HG03039 (cell line): ENCODE results near the gene CDH7.

Experiments used
- ATAC-seq: cut with Tn5 transposase; IDR thresholded peaks from one replicate; pipeline ENCODE4 v1.9.1; 2021; ENCODE audit warnings: mild to moderate bottlenecking, moderate library complexity; ENCODE audit not compliant: unreplicated experiment

Gene CDH7

DNA sequence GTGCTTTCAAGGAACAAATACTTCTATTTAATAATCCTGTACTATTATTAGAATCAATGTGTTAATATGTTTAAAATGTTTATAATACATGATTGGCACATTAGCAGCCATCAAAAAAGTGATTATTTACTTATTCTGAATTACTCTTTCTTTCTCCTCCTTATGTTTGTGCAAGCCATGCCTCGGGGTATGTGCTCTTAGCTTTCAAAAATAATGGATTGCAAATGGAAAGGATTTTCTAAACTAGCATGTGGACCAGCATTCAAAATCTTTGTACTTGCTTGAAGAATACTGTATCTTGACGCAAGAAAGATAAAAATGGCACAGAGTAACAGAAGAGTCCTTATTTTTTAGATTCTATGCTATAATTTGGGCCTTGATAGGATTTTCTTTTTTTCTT, 156.5 kb downstream of the CDH7 start:
- no peak for ATAC-seq

DNA sequence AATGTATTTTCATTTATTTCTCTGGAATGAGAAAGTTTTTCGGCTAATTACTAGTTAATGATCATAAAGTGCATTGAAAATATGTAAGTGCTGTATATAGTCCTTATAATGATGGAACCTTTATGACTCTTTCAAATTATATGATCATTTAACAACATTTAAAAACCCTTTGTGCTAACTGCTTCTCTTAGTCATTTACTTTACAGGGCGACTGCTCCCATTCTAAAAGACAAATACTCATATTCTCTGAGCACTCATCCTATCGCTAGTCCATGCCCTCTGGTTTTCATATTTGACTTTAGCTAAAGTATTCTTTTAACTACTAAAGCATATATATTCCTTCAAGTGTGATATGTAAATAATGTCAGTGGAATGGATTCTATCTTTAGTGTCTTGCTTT, 168.2 kb downstream of the CDH7 start:
- ATAC-seq = no peak

- no peak for ATAC-seq
Observed at GRCh38 chr18:65919663-65920062, 168.9 kb downstream of the CDH7 start.

- ATAC-seq = no peak
Observed at GRCh38 chr18:65922103-65922502, 171.3 kb downstream of the CDH7 start.

DNA sequence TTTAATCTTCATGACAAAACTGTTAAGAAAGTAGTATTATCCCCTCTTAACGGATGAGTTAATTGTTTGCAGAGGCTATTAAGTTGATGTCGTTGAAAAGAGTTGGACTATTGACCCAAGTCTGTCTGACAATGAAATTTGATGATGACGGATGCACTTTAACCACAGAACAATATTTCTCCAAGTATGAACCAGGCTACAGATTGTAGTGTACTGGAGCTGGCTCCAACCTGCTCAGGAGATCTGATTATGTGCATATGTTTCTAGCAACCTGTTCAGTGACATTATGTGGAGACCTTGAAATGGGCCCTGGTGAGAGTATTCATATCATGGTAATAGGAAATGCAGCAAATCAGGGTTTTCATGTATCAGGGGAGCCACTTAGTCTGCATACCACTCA, 174.1 kb downstream of the CDH7 start:
- ATAC-seq = no peak

DNA sequence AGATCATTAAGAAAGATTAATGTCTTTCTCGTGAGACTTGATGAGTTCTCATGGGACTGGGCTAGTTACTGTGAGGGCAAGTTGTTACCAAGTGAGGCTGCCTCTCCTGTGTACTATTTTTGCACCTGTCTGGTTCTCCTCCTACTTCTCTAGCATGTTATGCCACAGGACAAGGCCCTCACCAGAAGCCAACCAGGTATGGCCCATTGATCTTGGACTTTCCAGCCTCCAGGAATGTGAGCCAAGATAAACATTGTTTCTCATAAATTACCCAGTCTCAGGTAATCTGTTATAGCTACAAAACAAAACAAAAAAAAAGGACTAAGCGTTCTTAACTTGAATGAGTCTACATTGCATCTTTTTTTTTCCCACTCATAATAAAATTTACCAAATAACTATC, 184.1 kb downstream of the CDH7 start:
- ATAC-seq = no peak

DNA sequence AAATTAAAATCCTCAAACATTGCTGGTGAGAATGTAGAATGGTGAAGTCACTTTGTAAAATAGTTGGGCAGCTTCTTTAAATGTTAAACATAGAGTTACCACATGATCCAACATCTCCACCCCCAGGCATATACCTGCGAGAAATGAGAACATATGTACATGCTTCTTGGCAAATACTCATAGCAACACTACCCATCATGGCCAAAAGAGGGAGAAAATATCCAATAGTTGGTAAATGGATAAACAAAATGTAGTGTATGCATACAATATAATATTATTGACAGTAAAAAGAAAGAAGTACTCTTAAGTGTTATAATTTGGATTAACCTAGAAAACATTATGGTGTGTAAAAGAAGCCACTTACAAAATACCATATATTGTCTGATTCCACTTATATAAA, 185.9 kb downstream of the CDH7 start:
- ATAC-seq = no peak

GRCh38 chr18:65937180-65937579, 186.4 kb downstream of the CDH7 start:
- ATAC-seq = no peak

DNA sequence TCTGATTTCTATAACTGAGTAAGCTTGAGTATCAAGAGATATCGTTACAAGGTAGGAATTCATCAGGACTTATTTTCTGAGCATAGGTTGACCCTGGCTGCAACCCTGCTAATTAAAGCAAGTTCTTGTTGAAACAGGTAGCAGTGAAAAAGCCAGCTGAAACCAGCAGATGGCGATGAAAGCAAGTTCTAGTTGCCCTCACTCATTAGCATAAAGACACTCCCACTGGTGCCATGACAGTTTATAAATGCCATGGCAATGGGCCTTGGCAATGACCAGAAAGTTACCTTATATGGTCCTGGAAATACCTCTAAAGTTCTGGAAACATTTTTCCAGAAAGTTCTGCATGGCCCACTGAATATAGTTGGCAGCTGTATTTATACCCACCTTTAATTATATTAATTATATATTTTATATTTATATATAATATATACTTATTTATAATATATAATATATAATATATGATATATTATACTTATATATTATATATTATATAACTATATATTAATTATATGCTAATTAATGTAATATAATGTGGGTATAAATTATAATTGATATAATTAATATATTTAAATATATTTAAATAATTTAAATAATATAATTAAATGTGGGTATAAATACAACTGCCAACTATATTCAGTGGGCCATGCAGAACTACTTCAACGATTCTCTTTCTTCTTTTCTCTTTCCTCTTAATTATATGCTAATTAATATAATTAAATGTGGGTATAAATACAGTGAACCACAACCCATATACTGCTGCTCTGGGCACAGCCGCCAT, 188.0 kb downstream of the CDH7 start:
- ATAC-seq = peak; percentile 69
